ENCODE results near the gene SORL1-AS1.
"Not testable (repeated sequence)": the region's sequence is repeated elsewhere in the genome, so short reads cannot be mapped to it uniquely, and the experiment has no call there.

SORL1-AS1 gene

DNA sequence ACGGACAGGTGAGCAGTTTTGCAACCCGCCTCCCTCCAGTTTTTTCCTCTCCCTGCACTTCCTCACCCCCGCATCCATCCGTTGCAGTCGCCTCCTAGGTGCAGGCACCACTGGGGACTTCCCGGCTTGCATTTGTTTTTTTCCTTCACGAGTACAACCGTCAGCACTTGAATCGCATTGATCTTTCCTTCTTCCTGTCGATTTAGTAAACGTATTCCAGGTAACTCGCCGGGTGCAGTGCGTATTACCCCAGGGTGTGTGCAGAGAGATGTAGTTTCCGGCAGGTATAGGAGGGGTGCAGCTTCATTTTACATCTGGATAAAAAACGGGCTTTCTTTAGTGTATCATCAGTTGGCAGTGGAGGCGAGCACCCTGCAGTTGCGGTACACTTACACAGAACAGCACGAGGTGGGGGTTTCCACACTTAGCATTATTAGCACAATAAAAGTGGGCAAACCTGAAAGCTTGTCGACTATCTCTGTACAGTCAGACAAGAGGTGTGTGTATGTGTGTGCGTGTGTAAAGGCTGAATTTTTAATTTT is at the start of gene SORL1-AS1:
Gene SORL1-AS1, minus strand, starts transcription at position 359 of the 542 bp plus-strand sequence.
- DNase-seq (ENCODE audit: low read depth in 2 of 3, low spot score in 2 of 3): no peak

- no peak for DNase-seq (ENCODE audit: low read depth in 2 of 3, low spot score in 2 of 3)
These were observed 48.0 kb upstream of the SORL1-AS1 start for GRCh38 chr11:121500717-121501116.

- no peak for DNase-seq (ENCODE audit: low read depth in 2 of 3, low spot score in 2 of 3)
These were observed 47.5 kb upstream of the SORL1-AS1 start for GRCh38 chr11:121500275-121500674.

GRCh38 chr11:121499405-121499804 is 46.6 kb upstream of the SORL1-AS1 start:
- DNase-seq (ENCODE audit: low read depth in 2 of 3, low spot score in 2 of 3): no peak

- no peak for DNase-seq (ENCODE audit: low read depth in 2 of 3, low spot score in 2 of 3)
These were observed 44.6 kb upstream of the SORL1-AS1 start for GRCh38 chr11:121497176-121497998.

GRCh38 chr11:121494355-121495099 is 41.8 kb upstream of the SORL1-AS1 start:
- DNase-seq (ENCODE audit: low read depth in 2 of 3, low spot score in 2 of 3): no peak

DNA sequence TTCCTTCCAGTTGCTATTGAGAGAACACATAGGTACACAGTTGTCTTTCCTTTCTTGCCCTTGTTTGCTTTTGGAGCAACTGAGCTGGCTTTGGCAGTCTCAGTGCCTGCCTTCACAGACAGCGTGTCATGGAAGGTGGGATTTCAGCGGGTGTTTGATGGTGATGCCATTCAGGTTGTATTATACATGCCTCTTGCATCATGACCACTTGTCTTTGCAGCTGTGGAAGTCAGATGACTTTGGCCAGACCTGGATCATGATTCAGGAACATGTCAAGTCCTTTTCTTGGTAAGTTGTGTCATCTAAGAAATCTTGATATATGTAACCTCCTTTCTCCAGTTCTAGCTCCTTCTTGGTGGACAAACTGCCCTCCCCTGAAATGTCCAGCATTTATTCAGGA is 37.1 kb upstream of the SORL1-AS1 start:
- DNase-seq (ENCODE audit: low read depth in 2 of 3, low spot score in 2 of 3): no peak

DNA sequence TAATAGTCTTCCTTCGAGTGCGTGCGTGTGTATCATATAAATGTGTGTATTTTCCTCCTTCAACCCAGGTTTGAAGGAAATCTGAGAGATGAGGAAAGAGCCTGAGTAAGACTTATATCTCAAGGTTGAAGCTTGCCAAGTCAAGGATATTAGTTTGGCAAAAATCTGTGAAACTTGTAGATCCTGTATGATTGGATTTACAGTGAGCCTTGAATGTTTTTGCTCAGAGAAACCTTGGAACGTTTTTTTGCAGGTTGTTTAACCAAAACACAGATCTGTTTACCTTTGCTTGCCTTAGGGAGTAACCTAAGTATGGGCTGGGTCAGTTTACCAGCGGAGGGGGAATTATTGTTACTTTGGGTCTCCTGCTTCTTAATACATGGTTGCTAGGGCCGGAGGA is 35.9 kb upstream of the SORL1-AS1 start:
- no peak for DNase-seq (ENCODE audit: low read depth in 2 of 3, low spot score in 2 of 3)

GRCh38 chr11:121488170-121488569 is 35.4 kb upstream of the SORL1-AS1 start:
- DNase-seq (ENCODE audit: low read depth in 2 of 3, low spot score in 2 of 3): no peak

DNA sequence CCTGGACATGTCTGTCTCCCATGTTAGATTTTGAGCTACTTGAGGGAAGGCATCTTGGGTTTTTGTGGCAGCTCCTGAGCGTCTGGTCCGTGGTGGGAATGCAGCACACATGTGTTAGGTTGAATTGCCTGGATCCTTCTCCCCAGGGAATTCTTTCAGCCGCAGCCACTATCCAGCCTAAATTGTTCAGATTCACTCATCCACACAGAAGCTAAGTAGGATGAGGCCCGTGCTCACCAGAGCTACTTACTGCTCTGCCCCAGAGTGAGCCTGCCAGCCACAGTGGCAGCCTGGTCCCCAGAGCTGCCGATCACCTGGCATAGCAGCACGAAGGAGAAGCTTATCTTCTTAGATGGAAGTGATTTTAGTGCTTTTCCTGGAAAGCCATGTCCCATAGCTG is 34.4 kb upstream of the SORL1-AS1 start:
- no peak for DNase-seq (ENCODE audit: low read depth in 2 of 3, low spot score in 2 of 3)

GRCh38 chr11:121486054-121486453 is 33.3 kb upstream of the SORL1-AS1 start:
- no peak for DNase-seq (ENCODE audit: low read depth in 2 of 3, low spot score in 2 of 3)

DNA sequence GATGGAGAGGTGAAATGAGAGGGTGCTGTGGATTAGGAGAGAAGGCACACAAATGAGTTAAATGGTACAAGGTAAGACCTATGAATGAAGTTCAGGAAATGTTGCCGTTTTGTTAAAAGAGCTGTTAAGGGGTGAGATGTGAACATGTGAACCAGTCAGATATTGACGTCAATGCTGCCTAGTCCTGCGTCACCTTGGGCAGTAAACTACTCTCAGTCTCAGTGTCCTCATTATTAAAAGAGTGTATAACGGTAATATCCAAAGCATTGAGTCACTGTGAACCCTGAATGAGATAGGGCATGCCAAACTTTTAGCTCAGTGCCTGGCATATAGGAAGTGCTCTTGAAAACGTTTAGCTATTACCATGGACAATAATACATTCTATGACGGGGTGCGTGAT is 32.4 kb upstream of the SORL1-AS1 start:
- DNase-seq (ENCODE audit: low read depth in 2 of 3, low spot score in 2 of 3): no peak

GRCh38 chr11:121483805-121484480 is 31.2 kb upstream of the SORL1-AS1 start:
- no peak for DNase-seq (ENCODE audit: low read depth in 2 of 3, low spot score in 2 of 3)

GRCh38 chr11:121482231-121483129 is 29.7 kb upstream of the SORL1-AS1 start:
- peak in 1 of 3 experiments; percentile 30 for DNase-seq (ENCODE audit: low read depth in 2 of 3, low spot score in 2 of 3)

GRCh38 chr11:121481484-121482230 is 28.9 kb upstream of the SORL1-AS1 start:
- DNase-seq (ENCODE audit: low read depth in 2 of 3, low spot score in 2 of 3): not testable (repeated sequence)

GRCh38 chr11:121479698-121480238 is 27.0 kb upstream of the SORL1-AS1 start:
- DNase-seq (ENCODE audit: low read depth in 2 of 3, low spot score in 2 of 3): no peak

DNA sequence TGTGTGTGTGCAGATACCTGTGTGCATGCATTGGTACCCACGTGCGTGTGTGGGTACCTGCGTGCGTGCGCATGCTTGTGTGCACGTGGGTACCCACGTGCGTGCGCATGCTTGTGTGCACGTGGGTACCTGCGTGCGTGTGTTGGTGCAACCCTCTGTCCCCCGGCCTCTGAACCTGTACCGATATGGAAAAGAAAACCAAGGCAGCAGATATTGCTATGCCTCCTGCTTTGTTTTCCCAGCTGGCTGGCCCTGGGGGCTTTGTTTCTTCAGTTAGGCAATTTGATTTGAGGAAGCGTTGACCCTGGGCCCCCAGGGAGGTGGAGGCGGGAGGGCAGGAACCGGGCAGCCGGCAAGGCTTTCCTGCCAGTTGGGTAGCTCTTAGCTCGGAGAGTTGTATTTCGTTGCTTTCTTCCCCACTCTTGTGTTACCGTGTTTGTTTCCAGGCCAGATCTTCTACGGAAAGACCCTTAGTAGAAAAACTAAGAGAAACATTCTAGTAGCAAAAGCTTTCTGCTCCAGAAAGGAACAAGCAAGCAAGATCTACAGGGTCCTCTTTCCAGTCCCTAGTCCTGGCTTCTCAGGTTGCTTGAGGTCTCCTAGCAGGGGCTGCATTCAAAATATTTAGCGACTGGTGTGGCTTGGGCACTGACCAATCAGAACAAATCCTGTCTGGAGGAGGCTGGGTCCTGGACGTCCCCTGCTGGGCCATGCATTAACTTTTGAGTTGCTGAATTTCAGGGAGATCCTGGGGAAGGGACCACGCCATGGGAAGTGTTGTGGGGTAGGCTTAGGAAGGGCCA is 26.3 kb upstream of the SORL1-AS1 start:
- no peak for DNase-seq (ENCODE audit: low read depth in 2 of 3, low spot score in 2 of 3)

DNA sequence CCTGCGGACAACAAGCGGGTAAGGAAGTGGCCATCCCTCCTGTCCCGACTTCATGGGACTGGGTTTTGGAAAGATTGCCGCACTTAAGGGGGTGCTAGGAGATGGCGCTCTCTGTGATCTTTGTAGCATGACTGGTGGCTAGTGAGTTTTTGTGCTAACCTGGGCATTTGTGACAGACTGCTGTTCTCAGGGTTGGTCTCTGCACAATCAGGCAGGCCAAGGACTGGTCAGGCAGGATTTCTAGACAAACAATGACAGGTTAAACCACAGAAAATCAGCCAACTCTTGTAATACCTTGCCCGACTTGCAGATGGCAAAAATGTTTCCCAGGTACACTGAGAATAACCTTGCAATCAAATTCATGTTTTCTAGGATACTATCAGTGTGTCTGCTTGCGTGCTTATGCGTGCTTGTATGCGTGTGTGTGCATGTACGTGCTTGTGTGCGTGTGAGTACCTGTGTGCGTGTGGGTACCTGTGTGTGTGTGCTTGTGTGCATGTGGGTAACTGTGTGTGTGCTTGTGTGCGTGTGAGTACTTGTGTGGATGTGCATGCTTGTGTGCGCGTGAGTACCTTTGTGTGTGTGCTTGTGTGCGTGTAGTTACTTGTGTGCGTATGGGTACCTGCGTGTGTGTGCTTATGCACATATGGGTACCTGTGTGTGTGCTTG is 25.6 kb upstream of the SORL1-AS1 start:
- no peak for DNase-seq (ENCODE audit: low read depth in 2 of 3, low spot score in 2 of 3)
